CD4-positive, alpha-beta T cell treated with Interleukin-17A for 4 hours (primary cell): ENCODE results near the gene C5orf15.
"Not testable (repeated sequence)": the region's sequence is repeated elsewhere in the genome, so short reads cannot be mapped to it uniquely, and the experiment has no call there.

ENCODE experiments used
- DNase-seq: peaks from one replicate; pipeline ENCODE4 v3.0.0-alpha.2; 2020; ENCODE audit warnings: mixed read lengths

Gene C5orf15

GRCh38 chr5:133935991-133936650 is 32.3 kb downstream of the C5orf15 start:
- DNase-seq = not testable (repeated sequence)

GRCh38 chr5:133935667-133935940 is 32.8 kb downstream of the C5orf15 start:
- DNase-seq = no peak

- DNase-seq = no peak
Observed at GRCh38 chr5:133934822-133935666, 33.4 kb downstream of the C5orf15 start.

DNA sequence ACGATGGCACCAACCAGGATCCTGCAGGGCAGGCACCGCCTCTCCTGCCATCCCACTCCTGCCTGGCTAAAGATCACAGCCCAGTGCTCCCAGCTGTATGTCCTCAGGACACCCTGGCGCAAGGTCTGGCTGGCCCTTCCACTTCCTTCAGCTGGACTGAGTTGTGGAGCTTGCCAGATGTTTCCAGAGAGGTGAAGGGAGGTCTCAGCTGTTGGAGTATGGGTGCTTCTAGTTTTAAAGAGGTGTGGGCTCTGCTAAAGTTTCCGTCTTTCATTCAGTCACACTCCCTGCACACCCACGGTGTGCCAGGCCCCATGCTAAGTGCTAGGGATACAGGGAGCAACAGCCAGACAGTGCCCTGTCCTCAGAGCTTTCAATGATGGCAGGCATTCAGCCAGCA is 34.1 kb downstream of the C5orf15 start:
- no peak for DNase-seq

GRCh38 chr5:133933670-133934295 is 34.6 kb downstream of the C5orf15 start:
- DNase-seq = no peak

DNA sequence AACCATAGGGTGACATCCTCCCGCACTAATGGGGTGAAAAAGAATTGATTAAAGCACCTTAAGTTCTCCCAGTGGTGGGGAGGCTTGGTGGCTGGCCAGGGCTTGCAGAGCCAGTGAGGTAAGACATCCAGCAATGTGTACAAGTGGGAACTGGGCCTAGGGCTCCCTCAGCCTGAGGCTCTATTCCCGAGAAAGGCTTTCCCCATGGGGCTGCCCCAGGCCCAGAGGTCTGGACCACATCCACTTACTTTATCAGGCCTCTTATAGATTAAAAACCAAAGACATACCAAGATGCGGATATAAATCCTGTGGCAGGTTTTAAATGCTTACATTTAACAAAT is 35.3 kb downstream of the C5orf15 start:
- no peak for DNase-seq

DNA sequence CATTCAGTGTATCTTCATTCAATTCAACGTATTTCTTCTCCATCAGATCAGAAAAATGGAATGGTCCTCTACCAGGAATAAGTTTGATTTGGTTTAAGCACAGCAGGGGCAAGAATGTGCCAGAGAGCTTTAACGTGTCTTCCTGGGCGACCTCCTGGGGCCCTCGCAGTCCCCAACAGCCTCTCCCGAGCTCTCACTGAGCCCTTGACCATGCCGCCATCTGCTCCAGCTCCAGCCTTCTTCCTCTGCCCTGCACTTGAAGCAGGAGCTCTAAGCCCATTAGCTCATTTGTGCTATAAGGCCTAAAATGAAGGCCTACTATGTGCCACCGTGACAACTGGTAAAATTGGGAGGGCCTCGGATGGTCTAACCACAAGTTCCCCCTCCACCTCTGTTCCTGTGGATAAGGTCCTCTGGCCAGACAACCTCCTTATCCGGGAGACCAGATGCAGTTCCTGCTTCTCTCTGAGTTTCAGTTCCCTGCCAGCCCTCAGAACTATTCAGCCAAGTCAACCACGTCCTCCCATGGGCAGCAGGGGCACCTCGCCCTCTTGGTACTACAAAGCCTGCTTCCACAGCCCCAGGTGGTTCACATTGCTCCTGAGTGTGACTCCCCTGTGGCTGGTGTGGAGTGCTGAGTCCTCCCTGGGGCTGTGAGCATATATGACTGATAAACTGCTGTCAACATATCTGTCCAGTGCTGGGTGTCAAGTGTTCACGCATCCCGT is 35.8 kb downstream of the C5orf15 start:
- no peak for DNase-seq

DNA sequence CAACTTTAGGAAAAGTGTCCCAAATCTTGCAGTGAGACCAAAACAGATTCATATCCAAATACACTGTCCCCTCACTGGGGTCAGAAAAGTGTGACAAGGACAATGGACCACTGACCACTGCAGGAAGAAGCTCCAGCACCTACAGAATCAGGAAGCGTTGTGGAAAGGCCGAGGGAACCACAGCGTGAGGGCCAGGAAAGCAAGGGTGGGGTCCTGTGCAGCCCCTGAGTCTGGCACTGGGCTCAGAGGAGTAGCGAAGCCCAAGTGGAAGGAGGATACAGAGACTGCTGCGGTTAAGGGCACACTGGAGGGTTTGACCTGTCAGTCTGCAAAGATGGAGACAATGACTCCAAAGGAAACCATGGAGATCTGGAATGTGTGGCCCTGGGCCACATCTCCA is 36.9 kb downstream of the C5orf15 start:
- no peak for DNase-seq

DNA sequence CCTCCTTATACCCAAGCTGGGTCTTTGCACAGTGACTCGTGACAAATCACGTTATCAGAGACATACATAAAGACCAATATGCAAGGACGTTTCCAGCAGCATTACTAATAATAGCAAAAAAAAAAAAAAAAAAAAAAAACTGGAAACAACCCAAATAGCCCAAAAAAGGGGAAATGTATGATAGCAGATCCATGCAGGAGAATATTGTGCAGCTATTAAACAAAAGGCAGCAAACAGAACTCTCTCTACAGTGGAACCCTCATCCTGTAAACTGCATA is 37.7 kb downstream of the C5orf15 start:
- DNase-seq = no peak

GRCh38 chr5:133930061-133930812 is 38.2 kb downstream of the C5orf15 start:
- DNase-seq = peak; percentile 66

DNA sequence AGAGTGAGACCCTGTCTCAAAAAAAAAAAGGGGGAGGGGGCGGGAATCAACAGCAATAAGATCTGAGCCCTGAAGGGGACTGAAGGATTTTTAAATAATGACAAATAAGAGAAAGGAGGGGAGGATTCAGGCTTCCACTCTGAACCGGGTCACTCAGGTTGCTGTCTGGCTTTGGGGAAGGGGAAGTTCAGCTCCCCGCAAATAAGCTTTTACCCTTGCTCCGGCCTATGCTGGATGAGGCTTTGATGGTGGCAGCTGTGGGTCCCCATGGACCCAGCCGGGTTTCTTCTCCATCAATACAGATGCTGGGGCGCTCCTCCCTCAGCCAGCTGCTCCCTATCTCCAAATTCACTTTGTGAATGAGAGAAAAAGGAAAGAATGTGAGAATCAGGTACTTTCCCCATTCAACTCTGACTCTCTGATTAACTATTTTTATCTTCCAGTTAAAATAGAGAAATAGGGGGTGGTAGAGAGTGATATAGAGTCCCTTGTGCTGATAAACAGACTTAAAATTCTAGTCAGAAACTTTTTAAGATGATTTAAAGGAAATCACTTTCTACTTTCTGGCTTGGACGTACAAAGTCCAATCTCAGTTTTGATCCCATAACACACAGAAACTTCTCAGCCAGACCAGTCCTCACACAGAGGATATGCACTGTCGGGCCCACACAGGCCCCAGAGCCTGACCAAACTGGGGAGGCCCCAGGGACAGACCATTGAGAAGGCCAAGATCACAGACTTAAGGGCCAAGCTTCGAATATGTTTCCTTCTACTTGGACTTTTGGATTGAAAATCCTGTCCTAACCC is 39.6 kb downstream of the C5orf15 start:
- no peak for DNase-seq

DNA sequence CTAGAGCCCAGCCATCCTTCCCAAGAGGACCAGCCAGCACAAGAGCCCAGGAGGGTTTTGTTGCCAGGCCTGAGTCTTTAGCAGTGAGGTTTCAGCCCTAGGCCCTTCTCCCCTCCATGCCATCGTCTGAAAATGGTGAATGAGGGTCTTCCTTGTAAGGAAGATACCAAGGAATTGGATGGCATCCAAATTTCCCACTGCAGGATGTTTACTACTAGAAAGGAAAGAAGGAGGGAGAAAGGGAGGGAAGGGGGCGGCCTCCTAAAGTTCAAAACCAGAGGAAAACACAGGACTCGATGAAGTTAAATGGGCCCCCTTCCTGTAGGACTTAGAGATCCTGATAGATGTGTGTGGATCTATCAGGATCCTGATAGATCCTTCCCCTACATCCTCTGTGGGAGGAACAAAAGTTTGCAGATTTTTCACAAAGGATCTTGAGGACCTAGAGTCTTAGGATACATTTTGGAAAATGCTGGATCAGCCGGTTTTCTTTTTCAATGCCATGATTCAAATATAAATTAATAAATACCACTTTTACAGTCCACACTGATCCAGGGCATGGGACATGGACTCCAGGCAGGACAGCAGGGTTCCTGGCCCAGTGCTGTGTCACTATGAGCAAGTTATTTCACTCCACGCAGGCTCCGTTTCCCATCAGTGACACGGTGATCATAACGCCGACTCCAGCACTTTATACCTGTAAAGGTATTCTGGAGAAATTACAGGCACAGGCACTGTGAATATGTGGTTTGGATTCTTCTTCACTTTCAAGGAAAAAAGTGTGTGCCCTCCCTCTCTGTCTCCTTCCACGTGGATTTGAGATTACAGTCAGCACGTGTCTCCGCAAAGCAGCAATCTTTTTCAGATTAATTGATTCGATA is 40.9 kb downstream of the C5orf15 start:
- DNase-seq = no peak

DNA sequence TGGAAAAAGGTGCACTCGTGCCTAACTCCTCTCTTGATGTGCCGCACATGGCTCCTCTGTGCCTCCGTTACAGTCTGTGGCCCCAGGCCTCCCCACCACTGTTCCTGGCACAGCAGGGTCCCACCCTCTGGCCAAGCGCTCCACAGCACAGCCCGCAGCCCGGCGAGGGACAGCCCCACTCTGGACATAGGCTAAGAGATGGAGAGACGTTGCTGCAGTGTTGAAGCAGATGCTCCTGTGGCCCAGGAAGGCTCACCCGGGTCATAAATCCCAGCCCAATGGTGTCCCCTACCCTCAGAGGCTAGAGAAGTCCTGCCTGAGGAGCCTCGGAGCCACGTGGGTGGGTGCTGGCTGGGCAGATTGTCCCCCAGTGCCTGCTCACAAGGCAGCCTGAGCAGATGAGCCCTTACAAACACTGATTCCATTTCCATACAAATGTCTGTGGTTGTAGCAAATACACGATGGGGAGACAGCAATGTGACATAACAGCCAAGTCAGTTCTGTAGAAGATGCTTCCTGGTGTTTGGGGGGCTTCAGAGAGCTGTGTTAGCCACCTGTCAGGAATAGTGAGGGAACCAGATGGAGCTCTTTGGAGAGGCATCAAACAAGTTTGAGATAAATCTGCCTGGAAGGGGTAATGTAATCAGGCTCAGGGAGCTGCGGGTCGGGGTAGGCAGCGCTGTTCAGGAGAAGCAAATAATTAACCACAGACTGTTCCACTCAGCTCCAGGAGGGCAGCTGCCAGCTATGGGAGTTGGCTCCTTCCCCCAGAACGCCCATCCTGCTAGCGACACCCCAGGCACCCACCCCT is 41.7 kb downstream of the C5orf15 start:
- DNase-seq = no peak

DNA sequence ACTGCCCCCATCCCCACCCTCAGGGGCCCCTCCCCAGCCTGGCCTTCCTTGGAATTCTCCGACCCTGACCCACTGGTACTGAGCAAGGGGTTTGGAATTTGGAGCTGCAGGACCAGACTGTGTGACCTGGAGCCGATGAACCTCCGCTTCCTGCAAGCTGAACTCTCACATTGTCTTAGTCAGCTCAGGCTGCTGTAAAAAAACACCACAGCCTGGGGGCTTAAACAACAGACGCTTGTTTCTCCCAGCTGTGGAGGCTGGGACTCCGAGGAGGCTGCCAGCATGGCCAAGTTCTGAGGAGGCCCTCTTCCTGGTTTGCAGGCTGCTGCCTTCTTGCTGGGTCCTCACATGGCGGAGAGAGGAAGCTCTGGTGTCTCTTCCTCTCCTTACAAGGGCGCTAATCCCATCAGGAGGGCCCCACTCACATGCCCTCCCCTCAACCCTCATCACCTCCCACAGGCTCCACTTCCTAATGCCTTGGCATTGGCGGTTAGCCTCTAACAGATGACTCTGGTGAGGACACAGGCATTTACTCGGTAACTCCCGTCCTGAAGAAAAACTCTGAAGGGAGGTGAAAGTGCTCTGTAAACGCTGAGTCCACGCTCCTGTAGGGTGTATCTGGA is 42.4 kb downstream of the C5orf15 start:
- DNase-seq = no peak

GRCh38 chr5:133925269-133925668 is 43.2 kb downstream of the C5orf15 start:
- no peak for DNase-seq

DNA sequence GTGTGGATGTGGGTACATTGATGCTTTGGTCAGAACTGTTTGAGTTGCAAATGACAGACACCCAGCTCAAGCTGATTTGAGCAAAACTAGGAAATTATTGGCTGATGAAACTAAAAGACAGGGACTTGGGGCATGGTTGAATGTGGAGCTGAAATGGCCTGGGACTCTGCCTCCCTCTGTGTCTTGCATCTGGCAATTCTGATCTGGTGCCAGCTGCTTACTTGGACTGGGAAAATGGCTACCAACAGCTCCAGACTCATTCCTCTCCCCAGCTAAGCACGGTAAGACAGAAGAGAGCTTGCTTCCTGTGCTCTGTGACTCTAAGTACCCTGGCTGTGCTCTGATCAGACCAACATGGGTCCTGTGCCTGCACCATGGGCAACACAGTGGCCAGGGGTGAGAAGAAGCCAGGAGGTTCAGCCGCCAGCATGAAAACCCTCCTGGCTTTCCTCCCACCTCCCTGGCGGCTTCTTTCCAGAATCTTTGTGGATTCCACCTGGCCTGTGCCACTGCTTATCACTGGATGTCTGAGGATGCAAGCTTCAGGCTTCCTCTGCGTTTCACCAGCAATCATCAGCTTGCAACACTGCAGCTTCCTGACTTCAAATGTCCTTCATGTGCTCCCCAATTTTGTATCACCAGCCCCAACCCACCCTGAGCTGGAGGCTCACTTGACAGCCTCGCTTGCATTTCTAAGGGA is 44.1 kb downstream of the C5orf15 start:
- DNase-seq = no peak

DNA sequence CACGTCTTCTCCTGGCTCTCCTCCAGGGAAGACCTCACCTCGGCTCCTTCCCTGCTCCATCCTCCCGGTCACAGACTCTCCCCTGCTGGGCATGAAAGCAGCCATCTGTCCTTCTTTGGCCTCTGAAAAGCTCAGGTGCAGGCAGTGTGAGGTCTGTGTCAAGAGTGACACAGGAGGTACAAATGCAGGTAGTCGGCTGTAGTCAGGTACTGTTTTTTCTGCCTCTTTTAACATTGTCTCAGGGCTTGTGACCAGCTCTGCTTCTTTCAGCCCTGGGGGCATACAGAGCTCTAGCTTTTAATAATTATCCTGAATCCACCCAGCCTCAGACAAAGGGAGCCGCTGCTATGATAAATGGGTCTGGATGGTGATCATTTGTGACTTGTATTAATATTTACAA is 46.4 kb downstream of the C5orf15 start:
- DNase-seq = no peak

- DNase-seq = no peak
Observed at GRCh38 chr5:133921069-133921468, 47.4 kb downstream of the C5orf15 start.
